Transverse colon (tissue), 4 donors: Measurements from ENCODE around the gene METTL8. TPM values are rescaled to one million over a fixed set of nuclear protein-coding genes. Genes with fewer than 3 reads are reported as not detected.

Experiments used
- DNase-seq: peaks from one replicate; pipeline ENCODE4 v3.0.0-alpha.2; 2019
- H3K27ac ChIP-seq, 4 donors: fragments of 200-600 bp; sonication (generic); 2 replicates each; pipeline ENCODE4 v1.5.1; 2016 to 2018; ENCODE audit warnings: inconsistent platforms in 4 of 4
- H3K27me3 ChIP-seq: fragments of 200-600 bp; sonication (generic); 2 replicates; pipeline ENCODE4 v1.5.1; 2017; ENCODE audit warnings: inconsistent platforms
- H3K36me3 ChIP-seq, 4 donors: fragments of 200-600 bp; sonication (generic); 2 replicates each; pipeline ENCODE4 v1.5.1; 2017 to 2019; ENCODE audit warnings: inconsistent platforms in 4 of 4
- H3K4me1 ChIP-seq, 4 donors: fragments of 200-600 bp; sonication (generic); 2 replicates each; pipeline ENCODE4 v1.5.1; 2017 to 2020; ENCODE audit warnings: inconsistent platforms in 4 of 4
- H3K4me3 ChIP-seq, 4 donors: fragments of 200-600 bp; sonication (generic); 1 replicate in 1 of 4; 2 replicates in 3 of 4; pipeline versions ENCODE4 v1.5.1 to v1.6.1; 2017 to 2019; ENCODE audit warnings: inconsistent platforms in 4 of 4
- H3K9me3 ChIP-seq, 2 donors: fragments of 200-600 bp; sonication (generic); 2 replicates each; pipeline ENCODE4 v1.5.1; 2017 to 2019; ENCODE audit warnings: inconsistent platforms in 2 of 2
- EP300 ChIP-seq: sonication (generic); formaldehyde crosslinking; IDR thresholded peaks from one replicate; pipeline ENCODE4 v1.6.1; 2017; ENCODE audit warnings: antibody characterized with exemption, low read depth
- POLR2A ChIP-seq: fragments of 450-650 bp; IDR thresholded peaks from one replicate; pipeline ENCODE4 v1.6.1; 2016; ENCODE audit warnings: antibody characterized with exemption, mild to moderate bottlenecking, moderate library complexity
- POLR2AphosphoS5 ChIP-seq, 3 donors: sonication (generic); formaldehyde crosslinking; IDR thresholded peaks; one replicate each; pipeline ENCODE4 v1.6.1; 2016; ENCODE audit warnings: antibody characterized with exemption in 3 of 3
- WGBS, 2 donors: methylation state at CpG; one replicate each; pipeline ENCODE4 v1.1.5; 2018; ENCODE audit warnings: low coverage in 1 of 2; 5-methylcytosine and 5-hydroxymethylcytosine counted together
- in situ Hi-C, 4 donors: fragments of 200-750 bp; cut with MboI; loops; one replicate each; pipeline versions ENCODE4 v1.15.0 to v1.15.1; 2017; ENCODE audit warnings: low sequenced_read_pairs in 3 of 4, low pct_ligation_motif_present in 1 of 4, low pct_unique_long_range_greater_than_20kb in 1 of 4
- intact Hi-C: fragments of 100-400 bp; cut with DNase I; formaldehyde crosslinking; loops from one replicate; pipeline ENCODE4 v1.15.1; 2023; ENCODE audit warnings: low total_unique reads
- total RNA-seq, 4 donors: library from RNA; depleted of rRNA; stranded (reverse); fragments of >200 nt; gene quantifications; one replicate each; pipeline ENCODE4 v1.1.0, GENCODE V29; 2016
- TF ChIP-seq, protein P1 (sequence below), 5 experiments: fragments of 200-600 bp in 3 of 5; fragments of 450-650 bp in 2 of 5; sonication (generic) in 3 of 5; IDR thresholded peaks; 1 replicate in 2 of 5; 2 replicates in 3 of 5; pipeline ENCODE4 v1.5.1; 2016 to 2017; ENCODE audit warnings: antibody characterized with exemption in 5 of 5, inconsistent platforms in 3 of 5, mild to moderate bottlenecking in 2 of 5, moderate library complexity in 1 of 5

The METTL8 gene
- total RNA-seq, 4 donors from 2014 or later = 6.7 to 64.5 (median 22.1) TPM

DNA sequence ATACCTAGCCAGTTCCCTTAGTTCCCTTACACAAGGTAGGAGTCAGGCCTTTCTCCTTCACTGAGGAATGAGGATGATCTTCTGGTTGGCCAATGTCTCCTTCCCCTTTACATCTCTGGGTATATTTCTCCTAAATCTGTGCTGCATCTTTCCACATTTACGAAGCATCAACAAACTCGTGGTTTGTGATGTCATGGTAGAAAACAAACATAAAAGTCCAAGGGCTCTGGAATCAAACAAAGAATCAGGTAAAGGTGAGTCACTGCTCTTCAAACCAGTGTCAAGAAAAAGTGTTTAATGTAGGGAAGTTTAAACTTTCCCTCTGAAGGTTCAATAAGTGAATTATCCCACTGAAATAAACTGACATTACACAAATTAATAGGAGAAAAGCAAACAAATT, 122.9 kb downstream of the METTL8 start:
- Histone ChIP-seq H3K27me3 (no peaks in the 10 kb centered on the region), H3K36me3 (no peaks in the 10 kb centered on the region), H3K27ac (no peak overlapping the region), H3K4me3 (no peak overlapping the region), H3K4me1 (peaks cover 0 to 2% (median under 1%) of the 10 kb centered on the region in 4 donors), H3K9me3 (peaks cover 0 to 5% of the 10 kb centered on the region in 2 donors)
- WGBS, 2 donors = 86 to 92% methylated on average over 2 of the region's 2 CpGs
- TF ChIP-seq EP300 (no peak), POLR2AphosphoS5 (IDR thresholded peaks at IDR 0.05) (no peak), POLR2A (no peak)
- TF ChIP-seq, protein P1, sequence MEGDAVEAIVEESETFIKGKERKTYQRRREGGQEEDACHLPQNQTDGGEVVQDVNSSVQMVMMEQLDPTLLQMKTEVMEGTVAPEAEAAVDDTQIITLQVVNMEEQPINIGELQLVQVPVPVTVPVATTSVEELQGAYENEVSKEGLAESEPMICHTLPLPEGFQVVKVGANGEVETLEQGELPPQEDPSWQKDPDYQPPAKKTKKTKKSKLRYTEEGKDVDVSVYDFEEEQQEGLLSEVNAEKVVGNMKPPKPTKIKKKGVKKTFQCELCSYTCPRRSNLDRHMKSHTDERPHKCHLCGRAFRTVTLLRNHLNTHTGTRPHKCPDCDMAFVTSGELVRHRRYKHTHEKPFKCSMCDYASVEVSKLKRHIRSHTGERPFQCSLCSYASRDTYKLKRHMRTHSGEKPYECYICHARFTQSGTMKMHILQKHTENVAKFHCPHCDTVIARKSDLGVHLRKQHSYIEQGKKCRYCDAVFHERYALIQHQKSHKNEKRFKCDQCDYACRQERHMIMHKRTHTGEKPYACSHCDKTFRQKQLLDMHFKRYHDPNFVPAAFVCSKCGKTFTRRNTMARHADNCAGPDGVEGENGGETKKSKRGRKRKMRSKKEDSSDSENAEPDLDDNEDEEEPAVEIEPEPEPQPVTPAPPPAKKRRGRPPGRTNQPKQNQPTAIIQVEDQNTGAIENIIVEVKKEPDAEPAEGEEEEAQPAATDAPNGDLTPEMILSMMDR (IDR thresholded peaks at IDR 0.05) = no peak
- intact Hi-C loops = no loop called here
- in situ Hi-C loops = no loop called here
- DNase-seq = no peak

DNA sequence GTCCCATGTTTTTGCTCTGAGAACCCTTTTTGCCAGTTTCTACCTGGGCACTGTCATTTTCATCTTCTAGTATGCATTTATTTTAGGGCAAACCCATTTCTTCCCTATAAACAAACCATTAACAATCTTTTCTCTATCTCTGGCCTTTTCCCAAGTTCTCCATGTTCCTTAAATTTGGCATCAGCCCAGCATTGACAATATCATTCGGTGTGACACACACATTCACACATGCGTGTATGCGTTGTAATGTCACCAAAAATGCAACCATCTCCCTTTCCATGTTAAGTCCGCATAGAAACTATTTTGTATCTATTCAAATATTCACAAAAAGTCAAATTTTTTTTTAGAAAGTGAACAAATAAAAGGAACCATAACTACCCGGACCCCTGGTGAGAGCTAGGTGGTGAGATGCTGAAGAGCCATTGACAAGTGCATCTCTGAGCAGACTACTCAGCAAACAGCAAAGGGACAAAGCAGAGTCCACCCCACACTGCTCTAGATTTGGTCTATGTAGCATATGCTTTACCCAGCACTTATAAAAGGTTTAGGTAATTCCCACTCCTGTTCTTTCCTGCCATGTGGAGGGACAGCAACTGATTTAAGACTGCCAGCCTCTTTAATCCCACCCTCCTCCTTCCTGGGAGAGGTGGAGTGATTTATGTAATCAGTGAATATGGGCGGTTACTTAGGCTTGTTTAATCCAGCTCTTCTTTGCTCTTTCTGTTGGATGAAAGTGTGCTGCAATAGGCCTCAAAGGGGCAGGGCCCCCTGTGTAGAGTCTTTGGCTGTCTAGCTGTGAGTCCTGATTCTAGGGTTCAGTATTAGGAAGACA, 124.1 kb downstream of the METTL8 start:
- H3K4me3 ChIP-seq = no peak overlapping the region
- H3K36me3 ChIP-seq = no peaks in the 10 kb centered on the region
- H3K27ac ChIP-seq = no peak overlapping the region
- intact Hi-C loops (no loop called here), in situ Hi-C loops (no loop called here)
- no peak for DNase-seq
- no peak for TF ChIP-seq EP300
- no peak for TF ChIP-seq POLR2A
- no peak for TF ChIP-seq POLR2AphosphoS5 (IDR thresholded peaks at IDR 0.05)
- TF ChIP-seq, protein P1 (IDR thresholded peaks at IDR 0.05) = no peak
- H3K9me3 ChIP-seq = peaks cover 0 to 5% of the 10 kb centered on the region in 2 donors
- H3K27me3 ChIP-seq = no peaks in the 10 kb centered on the region
- WGBS, 2 donors = 91 to 92% methylated on average over 5 to 6 of the region's 6 CpGs
- no peaks in the 10 kb centered on the region for H3K4me1 ChIP-seq

DNA sequence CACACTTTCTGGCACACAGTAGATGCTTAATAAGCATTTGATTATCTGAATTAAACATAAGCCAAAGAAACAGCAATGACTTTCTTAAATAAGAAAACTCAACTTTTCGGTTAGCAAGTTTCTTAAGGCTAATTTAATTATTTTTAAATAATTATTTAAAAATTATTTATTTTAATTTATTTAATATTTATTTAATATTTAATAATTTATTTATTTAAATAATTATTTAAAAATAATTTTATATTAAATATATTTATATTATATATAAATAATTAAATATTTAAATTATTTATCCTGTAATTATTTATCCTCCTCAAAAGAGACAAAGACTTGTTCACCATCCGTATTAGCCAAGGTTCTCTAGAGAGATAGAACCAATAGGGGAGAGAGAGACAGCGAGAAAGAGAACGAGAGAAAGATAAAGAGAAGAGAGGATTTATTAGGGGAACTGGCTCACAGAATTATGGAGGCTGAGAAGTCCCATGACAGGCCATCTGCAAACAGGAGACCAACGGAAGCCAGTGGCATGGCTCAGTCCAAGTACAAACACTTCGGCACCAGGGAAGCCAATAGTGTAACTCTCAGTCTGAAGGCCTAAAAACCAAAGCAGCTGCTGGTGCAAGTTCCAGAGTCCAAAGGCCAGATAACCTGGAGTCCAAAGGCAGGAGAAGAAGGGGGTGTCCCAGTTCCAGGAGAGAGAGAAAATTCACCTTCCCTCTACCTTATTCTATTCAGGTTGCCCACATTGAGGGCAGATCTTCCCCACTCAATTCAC, 125.3 kb downstream of the METTL8 start:
- Histone ChIP-seq H3K4me3 (no peak overlapping the region), H3K36me3 (no peaks in the 10 kb centered on the region), H3K27me3 (no peaks in the 10 kb centered on the region), H3K27ac (no peak overlapping the region), H3K9me3 (peaks cover 0 to 5% of the 10 kb centered on the region in 2 donors), H3K4me1 (no peaks in the 10 kb centered on the region)
- intact Hi-C loops = no loop called here
- TF ChIP-seq, protein P1 (IDR thresholded peaks at IDR 0.05) = no peak
- TF ChIP-seq EP300 (no peak), POLR2AphosphoS5 (IDR thresholded peaks at IDR 0.05) (no peak), POLR2A (no peak)
- 91 to 96% methylated on average over 2 to 6 of the region's 6 CpGs for WGBS, 2 donors
- in situ Hi-C loops = no loop called here
- DNase-seq = no peak

DNA sequence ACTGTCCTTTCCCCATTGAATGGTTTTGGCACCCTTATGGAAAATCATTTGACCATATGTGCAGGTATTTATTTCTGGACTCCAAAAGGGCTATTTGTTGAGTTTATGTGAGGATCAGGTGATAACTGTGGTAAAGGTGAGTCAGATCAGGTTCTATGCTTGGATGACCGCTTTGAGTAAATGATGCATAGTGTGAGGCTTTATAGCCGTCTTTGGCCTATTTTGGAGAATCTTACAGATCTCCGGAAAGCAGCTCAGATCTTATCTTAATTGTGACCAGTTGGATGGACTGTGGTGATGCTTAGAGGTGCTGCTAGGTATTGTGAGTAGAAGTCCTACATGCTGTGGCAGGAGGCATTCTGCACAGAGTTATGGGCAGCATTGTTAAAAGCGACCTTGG, 126.2 kb downstream of the METTL8 start:
- in situ Hi-C loops = no loop called here
- Histone ChIP-seq H3K27ac (no peak overlapping the region), H3K36me3 (no peaks in the 10 kb centered on the region), H3K4me1 (no peaks in the 10 kb centered on the region), H3K27me3 (no peaks in the 10 kb centered on the region), H3K4me3 (no peak overlapping the region), H3K9me3 (peaks cover 0 to 5% of the 10 kb centered on the region in 2 donors)
- WGBS, 2 donors = 83% methylated on average over 4 of the region's 4 CpGs; no CpG with 5 or more reads in 1 of the 2 donors
- TF ChIP-seq POLR2AphosphoS5 (IDR thresholded peaks at IDR 0.05) (no peak), POLR2A (no peak), EP300 (no peak)
- TF ChIP-seq, protein P1 (IDR thresholded peaks at IDR 0.05) = no peak
- DNase-seq = no peak
- intact Hi-C loops = no loop called here
